HG02870 (cell line): ENCODE measurements around the gene GRK2.
"Not testable (repeated sequence)": the region's sequence is repeated elsewhere in the genome, so short reads cannot be mapped to it uniquely, and the experiment has no call there.

Experiments used
- ATAC-seq: cut with Tn5 transposase; IDR thresholded peaks from one replicate; pipeline ENCODE4 v1.9.1; 2021; ENCODE audit warnings: mild to moderate bottlenecking, moderate library complexity; ENCODE audit not compliant: unreplicated experiment

Gene GRK2

GRCh38 chr11:67253872-67254624 is 12.2 kb upstream of the GRK2 start:
- ATAC-seq = no peak

GRCh38 chr11:67254798-67255197 is 11.5 kb upstream of the GRK2 start:
- no peak for ATAC-seq

- ATAC-seq = no peak
Observed at GRCh38 chr11:67255353-67255752, 10.9 kb upstream of the GRK2 start.

- no peak for ATAC-seq
Observed at GRCh38 chr11:67255864-67256263, 10.4 kb upstream of the GRK2 start.

GRCh38 chr11:67256477-67257135 is 9.7 kb upstream of the GRK2 start:
- ATAC-seq = no peak

GRCh38 chr11:67260406-67260805 is 5.9 kb upstream of the GRK2 start:
- no peak for ATAC-seq

- ATAC-seq = not testable (repeated sequence)
Observed at GRCh38 chr11:67260885-67261639, 5.2 kb upstream of the GRK2 start.

- no peak for ATAC-seq
Observed at GRCh38 chr11:67261640-67261945, 4.7 kb upstream of the GRK2 start.

GRCh38 chr11:67261946-67262681 is 4.2 kb upstream of the GRK2 start:
- no peak for ATAC-seq

- ATAC-seq = no peak
Observed at GRCh38 chr11:67262731-67263675, 3.3 kb upstream of the GRK2 start.

GRCh38 chr11:67264260-67264659 is 2.0 kb upstream of the GRK2 start:
- ATAC-seq = no peak

- ATAC-seq = no peak
Observed at GRCh38 chr11:67264877-67265632, 1.2 kb upstream of the GRK2 start.

GRCh38 chr11:67265633-67266448 is 432 bp upstream of the GRK2 start:
- ATAC-seq = no peak

GRCh38 chr11:67267188-67268080 is 1.2 kb downstream of the GRK2 start:
- ATAC-seq = no peak

- ATAC-seq = peak; percentile 44
Observed at GRCh38 chr11:67268081-67268961, 2.0 kb downstream of the GRK2 start.

GRCh38 chr11:67268962-67269268 is 2.6 kb downstream of the GRK2 start:
- no peak for ATAC-seq
